H7 (cell line): ENCODE results near the gene NPHP4. TPM values are rescaled to one million over a fixed set of nuclear protein-coding genes. Genes with fewer than 3 reads are reported as not detected.
A peak's percentile ranks its signal among the peaks of the same experiment; 100 is the strongest.
"Not testable (repeated sequence)": the region's sequence is repeated elsewhere in the genome, so short reads cannot be mapped to it uniquely, and the experiment has no call there.

Experiments
- DNase-seq: peaks from one replicate; pipeline ENCODE4 v3.0.0; 2012
- H3K27me3 ChIP-seq: 2 replicates; pipeline ENCODE4 v1.6.0; 2011; ENCODE audit warnings: mild to moderate bottlenecking, low read length; ENCODE audit not compliant: control insufficient read depth, insufficient read depth
- H3K36me3 ChIP-seq: replicated peaks from 2 replicates; pipeline ENCODE4 v1.5.1; 2011; ENCODE audit warnings: low read length; ENCODE audit not compliant: control insufficient read depth, insufficient read depth
- H3K4me3 ChIP-seq: 2 replicates; pipeline ENCODE4 v1.5.1; 2011; ENCODE audit warnings: low read depth, mild to moderate bottlenecking, control low read depth, low read length, moderate library complexity; ENCODE audit not compliant: insufficient read depth
- total RNA-seq: library from RNA; depleted of rRNA; stranded (reverse); fragments of >200 nt; shearing (Covaris generic); gene quantifications from 2 replicates; pipeline ENCODE4 v1.2.3, GENCODE V29; 2014

Gene NPHP4
- total RNA-seq, 1 experiment from 2014 or later = 22.1 TPM

- no peak for DNase-seq
- Histone ChIP-seq H3K4me3 (no peak overlapping the region), H3K27me3 (no peaks in the 10 kb centered on the region), H3K36me3 (no peaks in the 10 kb centered on the region)
These were observed 94.0 kb downstream of the NPHP4 start for GRCh38 chr1:5898266-5898665.

- DNase-seq = peak; percentile 83
- no peaks in the 10 kb centered on the region for H3K36me3 ChIP-seq
- no peaks in the 10 kb centered on the region for H3K27me3 ChIP-seq
- no peak overlapping the region for H3K4me3 ChIP-seq
These were observed 95.2 kb downstream of the NPHP4 start for GRCh38 chr1:5896706-5897660.

GRCh38 chr1:5895446-5896406, 96.5 kb downstream of the NPHP4 start:
- Histone ChIP-seq H3K27me3 (no peaks in the 10 kb centered on the region), H3K36me3 (no peaks in the 10 kb centered on the region), H3K4me3 (no peak overlapping the region)
- DNase-seq = no peak

GRCh38 chr1:5893699-5894278, 98.4 kb downstream of the NPHP4 start:
- H3K27me3 ChIP-seq, H3K36me3 ChIP-seq, H3K4me3 ChIP-seq, DNase-seq: not testable (repeated sequence)

GRCh38 chr1:5892329-5892728, 99.9 kb downstream of the NPHP4 start:
- H3K4me3 ChIP-seq = no peak overlapping the region
- no peak for DNase-seq
- no peaks in the 10 kb centered on the region for H3K36me3 ChIP-seq
- H3K27me3 ChIP-seq = no peaks in the 10 kb centered on the region

GRCh38 chr1:5891736-5892135, 100.5 kb downstream of the NPHP4 start:
- Histone ChIP-seq H3K4me3 (no peak overlapping the region), H3K27me3 (no peaks in the 10 kb centered on the region), H3K36me3 (no peaks in the 10 kb centered on the region)
- no peak for DNase-seq

- H3K4me3 ChIP-seq = no peak overlapping the region
- H3K36me3 ChIP-seq = no peaks in the 10 kb centered on the region
- H3K27me3 ChIP-seq = no peaks in the 10 kb centered on the region
- DNase-seq = no peak
These were observed 101.1 kb downstream of the NPHP4 start for GRCh38 chr1:5891137-5891536.

- Histone ChIP-seq H3K27me3 (no peaks in the 10 kb centered on the region), H3K36me3 (no peaks in the 10 kb centered on the region), H3K4me3 (no peak overlapping the region)
- DNase-seq = no peak
These were observed 101.7 kb downstream of the NPHP4 start for GRCh38 chr1:5890346-5891106.

- Histone ChIP-seq H3K27me3 (no peaks in the 10 kb centered on the region), H3K4me3 (no peak overlapping the region), H3K36me3 (no peaks in the 10 kb centered on the region)
- DNase-seq = no peak
These were observed 102.3 kb downstream of the NPHP4 start for GRCh38 chr1:5889901-5890300.

GRCh38 chr1:5889462-5889861, 102.8 kb downstream of the NPHP4 start:
- H3K4me3 ChIP-seq = no peak overlapping the region
- no peaks in the 10 kb centered on the region for H3K27me3 ChIP-seq
- no peaks in the 10 kb centered on the region for H3K36me3 ChIP-seq
- DNase-seq = no peak

- Histone ChIP-seq H3K27me3 (no peaks in the 10 kb centered on the region), H3K4me3 (no peak overlapping the region), H3K36me3 (no peaks in the 10 kb centered on the region)
- no peak for DNase-seq
These were observed 103.5 kb downstream of the NPHP4 start for GRCh38 chr1:5888606-5889211.

- DNase-seq = no peak
- no peak overlapping the region for H3K4me3 ChIP-seq
- H3K27me3 ChIP-seq = no peaks in the 10 kb centered on the region
- H3K36me3 ChIP-seq = no peaks in the 10 kb centered on the region
These were observed 104.3 kb downstream of the NPHP4 start for GRCh38 chr1:5887971-5888361.

GRCh38 chr1:5887349-5887970, 104.8 kb downstream of the NPHP4 start:
- no peaks in the 10 kb centered on the region for H3K36me3 ChIP-seq
- DNase-seq = no peak

More at GRCh38 chr1:5887349-5887970, 104.8 kb downstream of the NPHP4 start:
- H3K4me3 ChIP-seq = no peak overlapping the region
- no peaks in the 10 kb centered on the region for H3K27me3 ChIP-seq
